CD4-positive, alpha-beta T cell treated with Interleukin-17A for 1 hour (primary cell): ENCODE results near the gene AKR1C3.

Experiments
- DNase-seq: peaks from one replicate; pipeline ENCODE4 v3.0.0-alpha.2; 2020

The AKR1C3 gene

GRCh38 chr10:5143137-5143536 lies 48.9 kb downstream of the AKR1C3 start:
- no peak for DNase-seq

GRCh38 chr10:5146920-5147254 lies 52.7 kb downstream of the AKR1C3 start:
- DNase-seq, result no peak

DNA sequence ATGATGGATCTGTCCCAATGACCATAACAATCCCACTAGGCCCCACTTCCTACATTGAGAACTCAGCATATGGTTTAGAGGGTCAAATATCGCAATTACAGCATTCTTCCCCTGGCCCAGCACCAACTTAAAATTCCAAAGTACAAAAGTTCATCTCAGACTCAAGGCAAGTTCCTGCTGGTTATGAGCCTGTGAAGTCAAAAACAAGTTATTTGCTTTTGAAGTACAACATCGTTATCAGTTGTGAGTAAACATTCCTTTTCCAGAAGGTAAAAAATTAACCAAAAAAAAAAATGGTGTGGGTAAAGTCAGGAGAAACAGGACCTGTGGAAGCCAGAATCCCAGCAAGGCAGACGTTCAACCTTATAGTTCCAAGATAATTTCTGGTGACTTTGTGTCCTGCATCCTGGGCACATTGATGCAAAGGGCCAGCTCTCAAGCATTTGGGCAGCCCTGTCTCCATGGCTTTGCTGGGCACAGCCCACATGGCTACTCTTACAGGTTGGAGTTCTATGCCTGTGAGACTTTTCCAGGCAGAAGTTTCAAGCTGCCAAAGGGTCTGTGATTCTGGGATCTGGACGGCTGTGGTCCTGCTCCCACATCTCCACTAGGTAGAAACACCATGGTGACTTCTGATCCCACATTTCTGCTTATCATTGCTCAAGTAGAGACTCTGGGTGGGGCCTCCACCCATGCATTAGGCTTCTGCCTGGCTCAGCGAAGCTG lies 53.2 kb downstream of the AKR1C3 start:
- no peak for DNase-seq

DNA sequence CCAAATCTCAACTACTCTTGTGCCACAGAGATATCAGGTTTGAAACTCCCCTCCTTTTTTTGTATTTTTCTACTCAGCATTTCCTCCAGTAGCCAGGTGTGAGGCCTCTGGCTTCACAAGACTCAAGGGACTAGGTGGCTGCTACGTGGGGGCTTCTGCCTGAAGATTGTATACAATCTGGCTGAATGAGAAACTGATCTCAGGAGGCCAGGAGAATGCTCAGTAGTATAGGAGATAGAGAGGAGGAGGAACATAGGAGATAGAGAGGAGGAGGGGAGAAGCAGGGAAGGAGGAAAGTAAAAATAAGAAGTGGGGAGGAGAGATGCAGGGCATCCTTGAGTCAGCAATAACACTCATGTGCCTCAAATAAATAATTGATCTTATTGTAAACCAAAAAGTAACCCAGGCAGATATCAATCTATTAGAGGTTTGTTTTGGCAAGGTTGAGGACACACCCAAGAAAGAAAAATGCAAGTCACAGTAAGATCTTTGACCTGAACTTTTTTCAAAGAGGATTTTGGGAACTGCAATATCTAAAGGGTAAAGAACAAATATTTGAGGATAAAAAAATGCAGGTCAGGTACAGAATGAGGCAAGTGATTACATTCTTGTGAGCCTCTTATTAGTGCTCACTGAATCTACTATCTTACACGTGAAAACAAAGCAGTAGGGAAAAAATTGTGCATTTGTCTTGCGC lies 53.9 kb downstream of the AKR1C3 start:
- no peak for DNase-seq

DNA sequence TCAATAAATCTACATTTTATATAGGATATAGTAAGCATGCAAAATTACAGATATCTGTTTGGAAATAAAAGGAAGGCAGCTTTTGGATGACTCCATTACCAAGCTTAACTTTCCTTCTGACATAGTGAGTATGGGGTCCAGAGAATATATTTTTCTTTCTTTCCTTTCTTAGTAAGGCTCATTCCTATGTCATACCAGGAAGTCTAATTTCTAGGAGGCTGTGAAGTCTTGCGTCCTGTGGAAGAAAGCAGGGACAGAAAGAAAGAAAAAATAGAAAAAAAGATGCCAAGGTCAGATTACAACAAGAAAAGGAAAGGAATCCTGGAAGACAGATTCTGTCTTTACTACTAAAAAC lies 54.4 kb downstream of the AKR1C3 start:
- DNase-seq, result no peak

- no peak for DNase-seq
These were observed 56.9 kb downstream of the AKR1C3 start for GRCh38 chr10:5151076-5151475.

GRCh38 chr10:5155951-5156350 lies 61.7 kb downstream of the AKR1C3 start:
- no peak for DNase-seq
